ENCODE results near the gene USP25. TPM values are rescaled to one million over a fixed set of nuclear protein-coding genes. Genes with fewer than 3 reads are reported as not detected.

The USP25 gene
- total RNA-seq, 1 experiment from 2014 or later, result 33.6 TPM

- intact Hi-C loops (cut with micrococcal nuclease), result no loop called here
- Histone ChIP-seq H3K4me1 (ENCODE audit: control insufficient read depth in 1 of 2, insufficient read depth in 2 of 2, low read length in 2 of 2) (no peaks in the 10 kb centered on the region), H3K4me3 (replicated peaks in 1 of 2; ENCODE audit: low read depth in 1 of 2, low read length in 2 of 2) (no peak overlapping the region), H3K9me3 (ENCODE audit: control insufficient read depth in 1 of 2, insufficient read depth in 1 of 2, low read depth in 1 of 2, low read length in 2 of 2) (no peaks in the 10 kb centered on the region), H3K36me3 (ENCODE audit: control insufficient read depth in 1 of 2, insufficient read depth in 2 of 2, low read length in 2 of 2) (no peaks in the 10 kb centered on the region), H4K20me1 (ENCODE audit: insufficient read depth) (0 out of 2 replicates have a peak, but pooled peaks cover 4% of the 10 kb centered on the region), H3K9ac (ENCODE audit: low read length) (no peak overlapping the region), H2AFZ (ENCODE audit: low read depth, low read length, poor library complexity, severe bottlenecking) (no peak overlapping the region), H3K27ac (ENCODE audit: low read depth, low read length) (no peak overlapping the region), H3K27me3 (ENCODE audit: insufficient read depth, low read length) (no peaks in the 10 kb centered on the region), H3K79me2 (ENCODE audit: insufficient read depth, low read length) (peaks cover 97% of the 10 kb centered on the region), H3K9me2 (ENCODE audit: insufficient read depth) (no peaks in the 10 kb centered on the region), H3K4me2 (ENCODE audit: low read length) (no peak overlapping the region)
- TF ChIP-seq JUND (IDR thresholded peaks at IDR 0.05) (no peak), MAX (IDR thresholded peaks at IDR 0.05) (no peak), EZH2 (IDR thresholded peaks at IDR 0.05) (no peak), CEBPB (IDR thresholded peaks at IDR 0.05; ENCODE audit: low read depth) (no peak), ZBTB33 (IDR thresholded peaks at IDR 0.05; ENCODE audit: extremely low read depth, insufficient replicate concordance, low read length) (no peak), REST (IDR thresholded peaks at IDR 0.05; ENCODE audit: low read depth) (no peak), TCF7L2 (IDR thresholded peaks at IDR 0.05; ENCODE audit: borderline replicate concordance, extremely low read depth, insufficient read depth, insufficient read length) (no peak), YY1 (IDR thresholded peaks at IDR 0.05; ENCODE audit: extremely low read depth, insufficient replicate concordance, low read depth, low read length) (no peak), ZNF274 (IDR thresholded peaks at IDR 0.05; ENCODE audit: low read depth, low read length) (no peak), ATF3 (IDR thresholded peaks at IDR 0.05) (no peak), EZH2phosphoT487 (IDR thresholded peaks at IDR 0.05; ENCODE audit: borderline replicate concordance) (no peak), EGR1 (IDR thresholded peaks at IDR 0.05; ENCODE audit: low read depth) (no peak), ELF1 (IDR thresholded peaks at IDR 0.05; ENCODE audit: borderline replicate concordance, low read depth) (no peak), FOSL1 (IDR thresholded peaks at IDR 0.05; ENCODE audit: low read depth) (no peak), RAD21 (IDR thresholded peaks at IDR 0.05; ENCODE audit: low read depth) (no peak), CBX3 (IDR thresholded peaks at IDR 0.05; ENCODE audit: low read depth) (no peak), POLR2AphosphoS5 (IDR thresholded peaks at IDR 0.05; ENCODE audit: low read depth, low read length) (no peak), SIN3A (IDR thresholded peaks at IDR 0.05; ENCODE audit: low read depth) (no peak)
- ChIA-PET CTCF (no interaction called here), POLR2A (no interaction called here), RAD21 (ENCODE audit: low non-redundant PET in 1 of 2, low total read pairs in 2 of 2, uncharacterized antibody in 2 of 2, unreplicated experiment in 2 of 2) (no interaction called here)
- no peak for ATAC-seq
- DNase-seq (ENCODE audit: low read depth, low spot score), result no peak
- BruUV-seq (replicated peaks), result no TSS peak
These were observed 15.1 kb downstream of the USP25 start for GRCh38 chr21:15744926-15745325.
